Measurements from ENCODE around the gene ZNF112.
A peak's percentile ranks its signal among the peaks of the same experiment; 100 is the strongest.

Gene ZNF112

GRCh38 chr19:44284968-44285367 is 71.5 kb downstream of the ZNF112 start:
- no peaks in the 10 kb centered on the region for H3K27me3 ChIP-seq (ENCODE audit: insufficient read depth, poor library complexity, severe bottlenecking)
- TF ChIP-seq CTCF (IDR thresholded peaks at IDR 0.05; ENCODE audit: poor library complexity, severe bottlenecking): no peak
- H3K4me3 ChIP-seq (ENCODE audit: severe bottlenecking): no peak overlapping the region
- DNase-seq (ENCODE audit: low spot score) (no peak), ATAC-seq (ENCODE audit: low read depth) (no peak)
- H3K4me1 ChIP-seq (ENCODE audit: insufficient read depth, poor library complexity, severe bottlenecking): no peaks in the 10 kb centered on the region
- peaks cover 14% of the 10 kb centered on the region for H3K36me3 ChIP-seq (ENCODE audit: low read depth)
- no peak overlapping the region for H3K27ac ChIP-seq (ENCODE audit: poor library complexity, severe bottlenecking)
- no peaks in the 10 kb centered on the region for H3K9me3 ChIP-seq (ENCODE audit: severe bottlenecking)

GRCh38 chr19:44282846-44283245 is 73.6 kb downstream of the ZNF112 start:
- peak; percentile 81 for ATAC-seq (ENCODE audit: low read depth)
- no peak overlapping the region for H3K4me3 ChIP-seq (ENCODE audit: severe bottlenecking)
- H3K36me3 ChIP-seq (ENCODE audit: low read depth): peaks cover 4% of the 10 kb centered on the region; the same call in 1 of the 2 replicates
- no peak for DNase-seq (ENCODE audit: low spot score)
- TF ChIP-seq CTCF (IDR thresholded peaks at IDR 0.05; ENCODE audit: poor library complexity, severe bottlenecking): no peak
- peaks cover 3% of the 10 kb centered on the region for H3K4me1 ChIP-seq (ENCODE audit: insufficient read depth, poor library complexity, severe bottlenecking)
- H3K27ac ChIP-seq (ENCODE audit: poor library complexity, severe bottlenecking): no peak overlapping the region
- H3K27me3 ChIP-seq (ENCODE audit: insufficient read depth, poor library complexity, severe bottlenecking): no peaks in the 10 kb centered on the region
- H3K9me3 ChIP-seq (ENCODE audit: severe bottlenecking): no peaks in the 10 kb centered on the region

- Histone ChIP-seq H3K27me3 (ENCODE audit: insufficient read depth, poor library complexity, severe bottlenecking) (no peaks in the 10 kb centered on the region), H3K27ac (ENCODE audit: poor library complexity, severe bottlenecking) (no peak overlapping the region), H3K4me1 (ENCODE audit: insufficient read depth, poor library complexity, severe bottlenecking) (peaks cover 9% of the 10 kb centered on the region), H3K4me3 (ENCODE audit: severe bottlenecking) (no peak overlapping the region), H3K9me3 (ENCODE audit: severe bottlenecking) (no peaks in the 10 kb centered on the region), H3K36me3 (ENCODE audit: low read depth) (no peaks in the 10 kb centered on the region)
- ATAC-seq (ENCODE audit: low read depth) (no peak), DNase-seq (ENCODE audit: low spot score) (no peak)
- TF ChIP-seq CTCF (IDR thresholded peaks at IDR 0.05; ENCODE audit: poor library complexity, severe bottlenecking): no peak
Observed at GRCh38 chr19:44280916-44281315, 75.6 kb downstream of the ZNF112 start.

GRCh38 chr19:44278181-44278690 is 78.2 kb downstream of the ZNF112 start:
- peak overlapping the region; percentile 38 for H3K27ac ChIP-seq (ENCODE audit: poor library complexity, severe bottlenecking)
- H3K27me3 ChIP-seq (ENCODE audit: insufficient read depth, poor library complexity, severe bottlenecking): no peaks in the 10 kb centered on the region
- DNase-seq (ENCODE audit: low spot score) (no peak), ATAC-seq (ENCODE audit: low read depth) (peak; percentile 61; the same call in 1 of the 3 replicates)
- H3K9me3 ChIP-seq (ENCODE audit: severe bottlenecking): no peaks in the 10 kb centered on the region
- TF ChIP-seq CTCF (IDR thresholded peaks at IDR 0.05; ENCODE audit: poor library complexity, severe bottlenecking): no peak
- H3K4me1 ChIP-seq (ENCODE audit: insufficient read depth, poor library complexity, severe bottlenecking): peaks cover 9% of the 10 kb centered on the region
- H3K36me3 ChIP-seq (ENCODE audit: low read depth): no peaks in the 10 kb centered on the region
- no peak overlapping the region for H3K4me3 ChIP-seq (ENCODE audit: severe bottlenecking)

GRCh38 chr19:44277331-44277730 is 79.1 kb downstream of the ZNF112 start:
- Histone ChIP-seq H3K4me1 (ENCODE audit: insufficient read depth, poor library complexity, severe bottlenecking) (peaks cover 9% of the 10 kb centered on the region), H3K36me3 (ENCODE audit: low read depth) (no peaks in the 10 kb centered on the region), H3K9me3 (ENCODE audit: severe bottlenecking) (no peaks in the 10 kb centered on the region), H3K4me3 (ENCODE audit: severe bottlenecking) (no peak overlapping the region), H3K27me3 (ENCODE audit: insufficient read depth, poor library complexity, severe bottlenecking) (no peaks in the 10 kb centered on the region), H3K27ac (ENCODE audit: poor library complexity, severe bottlenecking) (peak overlapping the region; percentile 38)
- no peak for TF ChIP-seq CTCF (IDR thresholded peaks at IDR 0.05; ENCODE audit: poor library complexity, severe bottlenecking)
- no peak for DNase-seq (ENCODE audit: low spot score)
- no peak for ATAC-seq (ENCODE audit: low read depth)

Measured in RWPE2 (cell line).